BE2C (cell line): ENCODE results near the gene C6orf47.

Experiments
- DNase-seq: peaks from one replicate; pipeline ENCODE4 v3.0.0-alpha.2; 2020
- H3K27me3 ChIP-seq: fragments of 250-450 bp; sonication (Bioruptor Pico); 2 replicates; pipeline ENCODE4 v1.5.1; 2020; ENCODE audit warnings: mild to moderate bottlenecking
- H3K36me3 ChIP-seq: fragments of 250-450 bp; sonication (Bioruptor Pico); 2 replicates; pipeline ENCODE4 v1.5.1; 2020; ENCODE audit warnings: mild to moderate bottlenecking
- H3K4me1 ChIP-seq: fragments of 250-450 bp; sonication (Bioruptor Pico); 2 replicates; pipeline ENCODE4 v1.5.1; 2020
- H3K4me3 ChIP-seq: 2 replicates; pipeline ENCODE4 v1.5.1; 2011; ENCODE audit warnings: low read depth, low read length
- H3K9me3 ChIP-seq: fragments of 250-450 bp; sonication (Bioruptor Pico); 2 replicates; pipeline ENCODE4 v1.5.1; 2020
- TF ChIP-seq, protein P1 (sequence below): IDR thresholded peaks from 2 replicates; pipeline ENCODE4 v1.5.1; 2012; ENCODE audit warnings: mild to moderate bottlenecking, low read depth, low read length

Gene C6orf47

DNA sequence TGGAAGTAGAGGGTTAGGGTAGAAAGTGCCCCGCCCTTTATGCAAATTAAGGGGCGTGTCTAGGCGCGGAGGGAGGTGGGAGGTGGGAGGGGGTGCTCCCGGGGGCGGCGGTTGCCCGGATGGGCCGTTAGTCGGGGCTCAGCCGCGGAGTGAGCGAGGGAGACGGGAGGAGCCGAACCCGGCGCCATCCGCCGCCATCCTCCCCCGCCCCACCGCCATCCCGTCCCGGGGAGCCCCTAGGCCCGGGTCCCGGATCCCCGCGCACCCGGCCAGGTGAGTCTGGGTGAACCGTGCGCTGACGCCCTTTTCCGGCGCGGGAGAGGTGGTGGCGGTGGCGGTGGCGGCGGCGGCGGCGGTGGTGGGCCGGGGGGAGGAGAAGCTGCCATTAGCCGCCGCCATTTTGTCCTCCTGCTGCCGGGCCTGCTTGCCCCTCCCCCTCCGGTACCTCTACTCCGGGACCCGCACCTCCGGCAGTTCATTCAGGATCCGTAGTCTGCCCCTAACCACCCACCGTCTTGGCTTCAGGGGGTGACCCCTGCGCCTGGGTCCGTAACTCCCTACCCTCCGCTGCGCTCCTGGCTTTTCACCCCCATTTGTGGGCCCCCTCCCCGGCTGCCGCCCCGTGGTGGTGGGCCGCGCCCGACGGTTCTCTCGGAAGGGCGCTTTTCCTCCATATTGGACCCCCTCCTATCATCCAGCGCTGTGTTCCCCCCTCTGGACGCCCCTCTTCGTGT is 39.8 kb downstream of the C6orf47 start, which contains the start of gene PRRC2A:
TSS of gene PRRC2A (plus strand) at position 130 of the 734 bp plus-strand sequence. CDS start 2,075 bp downstream, outside the sequence.
- DNase-seq = peak; percentile 96
- no peaks in the 10 kb centered on the region for H3K27me3 ChIP-seq
- peaks cover 39% of the 10 kb centered on the region for H3K36me3 ChIP-seq
- peak within 1 kb of the TSS; percentile 85 for H3K4me3 ChIP-seq
- no peaks in the 10 kb centered on the region for H3K9me3 ChIP-seq
- H3K4me1 ChIP-seq = no peaks in the 10 kb centered on the region
- TF ChIP-seq, protein P1, sequence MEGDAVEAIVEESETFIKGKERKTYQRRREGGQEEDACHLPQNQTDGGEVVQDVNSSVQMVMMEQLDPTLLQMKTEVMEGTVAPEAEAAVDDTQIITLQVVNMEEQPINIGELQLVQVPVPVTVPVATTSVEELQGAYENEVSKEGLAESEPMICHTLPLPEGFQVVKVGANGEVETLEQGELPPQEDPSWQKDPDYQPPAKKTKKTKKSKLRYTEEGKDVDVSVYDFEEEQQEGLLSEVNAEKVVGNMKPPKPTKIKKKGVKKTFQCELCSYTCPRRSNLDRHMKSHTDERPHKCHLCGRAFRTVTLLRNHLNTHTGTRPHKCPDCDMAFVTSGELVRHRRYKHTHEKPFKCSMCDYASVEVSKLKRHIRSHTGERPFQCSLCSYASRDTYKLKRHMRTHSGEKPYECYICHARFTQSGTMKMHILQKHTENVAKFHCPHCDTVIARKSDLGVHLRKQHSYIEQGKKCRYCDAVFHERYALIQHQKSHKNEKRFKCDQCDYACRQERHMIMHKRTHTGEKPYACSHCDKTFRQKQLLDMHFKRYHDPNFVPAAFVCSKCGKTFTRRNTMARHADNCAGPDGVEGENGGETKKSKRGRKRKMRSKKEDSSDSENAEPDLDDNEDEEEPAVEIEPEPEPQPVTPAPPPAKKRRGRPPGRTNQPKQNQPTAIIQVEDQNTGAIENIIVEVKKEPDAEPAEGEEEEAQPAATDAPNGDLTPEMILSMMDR = no peak

- H3K9me3 ChIP-seq = no peaks in the 10 kb centered on the region
- H3K4me1 ChIP-seq = no peaks in the 10 kb centered on the region
- H3K36me3 ChIP-seq = peaks cover 32% of the 10 kb centered on the region
- TF ChIP-seq, protein P1 = no peak
- H3K27me3 ChIP-seq = no peaks in the 10 kb centered on the region
- DNase-seq = peak; percentile 97
- H3K4me3 ChIP-seq = peak overlapping the region; percentile 70
Measured at GRCh38 chr6:31619805-31620585, 40.6 kb downstream of the C6orf47 start.

GRCh38 chr6:31617010-31617409 is 43.6 kb downstream of the C6orf47 start:
- Histone ChIP-seq H3K36me3 (peaks cover 5% of the 10 kb centered on the region; the same call in 1 of the 2 replicates), H3K4me1 (no peaks in the 10 kb centered on the region), H3K27me3 (no peaks in the 10 kb centered on the region), H3K9me3 (no peaks in the 10 kb centered on the region), H3K4me3 (no peak overlapping the region)
- TF ChIP-seq, protein P1 = no peak
- DNase-seq = no peak

DNA sequence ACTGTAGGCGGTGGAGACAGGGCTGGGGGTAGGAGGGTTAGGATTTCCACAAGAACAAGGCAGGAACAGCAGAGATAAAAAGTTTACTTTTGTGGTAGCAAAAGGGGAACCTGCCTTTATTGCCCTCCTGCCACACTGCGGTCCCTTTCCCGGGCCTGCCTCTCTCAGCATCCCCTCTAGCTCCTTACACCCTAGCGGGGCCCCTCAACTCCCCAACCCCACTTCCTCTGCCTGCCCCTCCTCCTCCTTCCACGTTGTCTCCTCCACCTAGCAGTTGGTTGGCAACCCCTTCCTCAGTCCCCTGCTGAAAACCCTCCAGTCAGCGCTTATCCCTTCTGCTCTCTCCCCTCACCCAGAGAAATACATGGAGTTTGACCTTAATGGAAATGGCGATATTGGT is 44.8 kb downstream of the C6orf47 start:
- Histone ChIP-seq H3K4me1 (no peaks in the 10 kb centered on the region), H3K4me3 (no peak overlapping the region), H3K36me3 (no peaks in the 10 kb centered on the region), H3K27me3 (no peaks in the 10 kb centered on the region), H3K9me3 (no peaks in the 10 kb centered on the region)
- no peak for DNase-seq
- TF ChIP-seq, protein P1 = no peak

GRCh38 chr6:31614684-31615578 is 45.6 kb downstream of the C6orf47 start, which contains the start of gene AIF1:
AIF1 (plus strand) TSS chr6:31615234; CDS start chr6:31615330, 96 bp downstream.
- no peaks in the 10 kb centered on the region for H3K36me3 ChIP-seq
- H3K4me1 ChIP-seq = peaks cover 6% of the 10 kb centered on the region
- TF ChIP-seq, protein P1 = no peak
- H3K4me3 ChIP-seq = no peak within 1 kb of the TSS
- no peak for DNase-seq
- H3K27me3 ChIP-seq = no peaks in the 10 kb centered on the region
- H3K9me3 ChIP-seq = no peaks in the 10 kb centered on the region
